HCEC 1CT (cell line): ENCODE data around the gene STIP1.
A peak's percentile ranks its signal among the peaks of the same experiment; 100 is the strongest.
"Not testable (repeated sequence)": the region's sequence is repeated elsewhere in the genome, so short reads cannot be mapped to it uniquely, and the experiment has no call there.

ENCODE experiments used
- DNase-seq: peaks from one replicate; pipeline ENCODE4 v3.0.0-alpha.2; 2017

The STIP1 gene

GRCh38 chr11:64240435-64241240, 54.7 kb downstream of the STIP1 start, which contains the start of gene FKBP2:
Gene FKBP2, plus strand, starts transcription at chr11:64241095. Its CDS starts 1,293 bp downstream, at chr11:64242388.
- DNase-seq: peak; percentile 94

DNA sequence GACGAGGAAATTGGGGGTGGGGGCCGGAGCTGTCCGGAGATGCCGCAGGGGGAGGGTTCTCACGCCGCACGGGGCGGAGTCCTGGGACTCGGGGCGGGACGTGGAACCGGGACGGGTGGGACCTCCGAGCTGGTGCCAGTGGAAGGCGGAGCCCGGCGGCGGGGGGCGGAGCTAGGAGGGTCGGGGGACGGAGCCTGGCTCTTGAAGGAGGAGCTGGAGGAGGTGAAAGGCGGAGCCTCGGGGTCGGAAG, 55.2 kb downstream of the STIP1 start:
- peak; percentile 99 for DNase-seq

DNA sequence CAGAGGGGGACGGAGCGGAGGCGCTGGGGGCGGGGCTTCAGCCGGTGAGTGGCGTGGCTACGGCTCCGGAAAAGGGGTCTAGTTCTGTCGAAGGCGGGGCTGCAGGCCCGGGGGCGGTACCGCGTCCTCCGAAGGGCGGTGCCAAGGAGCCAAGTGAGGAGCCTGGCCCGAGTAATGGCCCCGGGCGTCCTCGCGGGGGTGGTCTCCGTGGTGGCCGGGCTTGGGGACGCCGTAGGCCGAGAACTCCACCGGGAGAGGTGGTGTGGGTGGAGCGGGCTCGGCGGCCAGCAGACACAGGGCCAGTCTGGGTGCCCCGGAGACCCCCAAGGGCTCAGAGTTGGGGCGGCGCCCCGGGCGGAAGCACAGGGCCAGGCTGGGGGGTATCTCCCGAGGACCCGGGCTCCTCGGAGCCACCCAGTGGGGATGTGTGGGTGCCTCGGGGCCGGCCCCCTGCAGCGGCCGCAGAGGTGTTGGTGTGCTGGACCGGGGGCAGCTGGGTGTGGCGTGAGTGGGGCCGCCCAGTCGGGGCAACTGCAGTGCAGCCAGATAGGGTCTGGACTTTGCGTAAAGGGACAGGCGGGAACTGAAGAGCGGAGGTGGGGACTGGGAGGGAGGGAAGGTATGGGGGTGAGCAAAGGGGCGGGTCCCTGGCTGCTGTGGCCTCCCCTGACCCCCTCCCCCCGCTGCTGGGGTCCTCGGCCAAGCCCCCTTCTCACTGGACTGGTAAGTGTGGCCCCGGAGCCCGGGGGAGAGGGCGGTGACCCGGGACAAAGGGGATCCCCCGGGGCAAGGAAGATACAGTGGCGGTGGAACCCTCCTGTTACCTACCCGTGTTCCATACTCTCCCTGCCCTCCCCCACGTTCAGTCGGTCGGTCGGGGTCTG, 55.8 kb downstream of the STIP1 start:
- peak; percentile 20 for DNase-seq

GRCh38 chr11:64243236-64243854, 57.4 kb downstream of the STIP1 start:
- no peak for DNase-seq

DNA sequence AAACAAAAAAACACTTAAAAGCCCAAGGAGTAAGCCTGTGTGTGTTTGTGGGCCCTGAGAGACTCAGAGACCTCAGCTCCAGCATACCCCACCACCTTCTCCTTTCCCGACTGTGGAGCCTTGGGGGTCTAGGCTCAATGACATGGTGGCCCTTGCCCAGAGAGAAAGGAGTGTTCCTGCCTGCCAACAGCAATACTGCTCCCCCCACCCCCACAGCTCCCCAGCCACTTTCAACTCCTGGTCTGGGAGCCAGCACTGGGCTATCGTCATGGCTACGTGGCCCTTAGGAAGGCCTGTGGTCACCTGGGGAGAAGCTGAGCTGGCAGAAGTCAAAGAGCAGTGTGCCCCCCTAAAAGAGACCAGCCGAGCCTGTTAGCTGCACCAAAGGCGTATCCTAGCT, 58.1 kb downstream of the STIP1 start:
- DNase-seq: no peak

- DNase-seq: no peak
Measured at GRCh38 chr11:64244966-64245365, 59.0 kb downstream of the STIP1 start.

DNA sequence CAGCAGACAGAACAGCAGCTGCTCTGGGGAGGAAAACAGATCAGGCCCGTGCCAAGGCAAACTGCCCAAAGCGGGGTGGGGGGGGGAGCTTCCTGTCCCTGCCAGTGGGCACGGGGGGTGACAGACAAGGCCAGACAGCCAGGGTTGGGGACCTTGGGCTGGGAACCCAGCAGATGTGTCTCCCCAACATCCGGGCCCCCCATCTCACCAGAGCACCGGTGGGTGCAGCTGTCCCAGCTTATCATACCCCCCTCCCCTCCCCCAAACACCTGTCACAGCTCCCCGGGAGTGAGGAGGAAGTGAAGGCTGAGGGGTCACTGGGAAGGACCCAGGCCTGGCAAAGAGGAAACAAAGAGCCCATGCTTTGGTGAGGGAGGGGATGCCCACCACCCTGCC, 59.4 kb downstream of the STIP1 start:
- DNase-seq: no peak

- peak; percentile 90 for DNase-seq
Measured at GRCh38 chr11:64245797-64246620, 60.0 kb downstream of the STIP1 start.

DNA sequence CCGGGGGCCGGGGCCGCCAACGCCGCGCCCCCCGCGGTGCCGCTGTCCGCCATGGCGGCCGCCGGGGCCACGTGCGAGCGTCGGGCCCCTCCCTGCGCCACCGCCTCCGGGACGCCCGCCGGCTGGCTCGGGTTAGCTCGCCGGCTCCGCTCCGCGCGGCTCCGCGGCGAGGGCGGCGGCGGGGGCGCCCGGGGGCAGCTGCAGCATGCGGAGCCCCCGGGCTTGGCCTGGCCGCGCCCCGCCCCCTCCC, 60.6 kb downstream of the STIP1 start:
- DNase-seq: not testable (repeated sequence)

- DNase-seq: peak; percentile 88
Measured at GRCh38 chr11:64246871-64247728, 61.1 kb downstream of the STIP1 start, which contains the start of gene PPP1R14B. Gene PPP1R14B, minus strand, starts transcription at chr11:64246943. Its CDS starts 270 bp downstream, at chr11:64246673.

DNA sequence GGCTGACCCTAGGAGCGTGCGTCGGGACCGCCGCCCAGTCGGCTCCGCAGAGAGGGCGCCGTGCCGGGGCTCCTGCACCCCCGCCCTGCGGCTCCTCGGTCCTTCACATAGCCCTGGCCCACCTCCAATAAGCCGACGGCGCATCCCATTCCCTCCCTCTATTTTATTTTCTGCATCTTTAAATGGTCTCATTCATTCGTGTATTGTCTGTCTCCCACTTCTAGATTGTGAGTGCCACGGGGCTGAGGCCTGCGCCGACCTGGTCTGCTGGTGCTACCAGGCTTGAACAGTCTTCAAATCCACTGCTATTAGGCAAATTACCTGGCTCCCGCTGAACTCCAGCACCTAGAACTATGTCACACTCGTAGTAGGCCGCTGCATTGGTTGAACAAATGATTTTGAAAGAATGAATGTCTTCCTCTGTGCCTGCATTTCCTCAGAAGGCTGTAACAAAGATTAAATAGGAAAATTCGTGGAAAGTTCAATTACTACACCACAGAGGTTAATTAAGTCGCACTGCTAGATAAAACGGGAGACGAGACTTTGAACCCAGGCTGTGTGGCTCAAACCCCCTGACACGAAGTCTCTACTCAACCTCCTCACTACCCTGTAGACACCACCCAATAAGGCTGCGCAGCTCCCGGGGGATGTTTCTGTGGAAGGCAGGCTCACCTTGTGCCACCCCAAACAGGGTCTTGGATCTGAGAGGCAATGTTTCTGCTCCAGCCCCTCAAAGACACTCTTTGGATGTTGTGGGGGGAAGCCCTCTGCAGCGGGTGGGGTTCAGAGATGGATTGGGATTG, 62.0 kb downstream of the STIP1 start:
- no peak for DNase-seq

- DNase-seq: no peak
Measured at GRCh38 chr11:64248578-64248977, 62.6 kb downstream of the STIP1 start.

DNA sequence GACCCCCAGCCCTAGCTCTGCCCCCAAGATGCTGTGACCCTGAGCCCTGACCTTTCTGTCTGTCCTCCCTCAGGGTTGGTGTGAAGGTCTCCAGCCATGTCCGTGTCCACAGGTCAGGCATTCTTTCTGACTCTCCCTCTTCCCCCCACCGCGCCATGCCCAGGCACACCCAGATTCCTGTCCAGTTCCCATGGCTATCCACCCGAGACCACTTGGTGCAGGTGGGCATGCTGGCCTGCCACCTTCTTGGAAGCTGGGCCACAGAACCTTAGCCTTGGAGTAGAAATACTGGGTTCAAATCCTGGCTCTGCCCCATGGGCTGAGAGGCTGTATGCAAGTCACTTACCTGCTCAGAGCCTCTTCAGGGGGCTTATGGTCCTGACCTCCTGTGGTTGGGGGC, 63.1 kb downstream of the STIP1 start:
- no peak for DNase-seq

- no peak for DNase-seq
Measured at GRCh38 chr11:64249563-64250414, 63.8 kb downstream of the STIP1 start.

DNA sequence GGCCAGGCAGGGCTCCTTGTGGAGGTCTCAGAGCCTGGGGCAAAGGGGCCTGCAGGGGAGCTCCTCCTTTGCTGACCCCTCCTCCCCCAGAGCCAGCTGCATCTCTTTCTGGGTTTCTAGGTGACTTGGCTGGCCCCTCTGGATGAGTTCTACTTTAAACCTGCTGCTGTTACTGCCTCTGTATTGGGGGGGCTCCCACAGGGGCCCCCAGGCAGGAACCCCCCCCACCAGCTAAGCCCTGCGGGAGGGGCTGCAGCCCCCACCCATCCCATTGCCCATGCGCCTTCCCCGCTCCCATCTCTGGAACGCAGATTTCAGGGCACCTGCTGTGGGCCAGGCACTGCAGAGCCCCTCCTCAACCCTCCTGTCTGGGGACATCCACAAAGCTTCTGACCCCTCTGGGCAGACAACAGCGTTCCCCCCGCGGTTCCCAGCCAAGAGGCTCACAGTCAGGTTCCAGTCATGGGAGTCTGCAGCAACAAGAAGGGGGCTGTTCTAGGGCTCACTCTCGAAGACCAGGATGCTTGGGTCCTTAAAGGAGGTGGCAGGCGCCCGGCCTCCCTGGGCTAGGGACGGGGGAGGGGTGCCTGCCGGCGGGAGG, 64.5 kb downstream of the STIP1 start:
- DNase-seq: no peak

DNA sequence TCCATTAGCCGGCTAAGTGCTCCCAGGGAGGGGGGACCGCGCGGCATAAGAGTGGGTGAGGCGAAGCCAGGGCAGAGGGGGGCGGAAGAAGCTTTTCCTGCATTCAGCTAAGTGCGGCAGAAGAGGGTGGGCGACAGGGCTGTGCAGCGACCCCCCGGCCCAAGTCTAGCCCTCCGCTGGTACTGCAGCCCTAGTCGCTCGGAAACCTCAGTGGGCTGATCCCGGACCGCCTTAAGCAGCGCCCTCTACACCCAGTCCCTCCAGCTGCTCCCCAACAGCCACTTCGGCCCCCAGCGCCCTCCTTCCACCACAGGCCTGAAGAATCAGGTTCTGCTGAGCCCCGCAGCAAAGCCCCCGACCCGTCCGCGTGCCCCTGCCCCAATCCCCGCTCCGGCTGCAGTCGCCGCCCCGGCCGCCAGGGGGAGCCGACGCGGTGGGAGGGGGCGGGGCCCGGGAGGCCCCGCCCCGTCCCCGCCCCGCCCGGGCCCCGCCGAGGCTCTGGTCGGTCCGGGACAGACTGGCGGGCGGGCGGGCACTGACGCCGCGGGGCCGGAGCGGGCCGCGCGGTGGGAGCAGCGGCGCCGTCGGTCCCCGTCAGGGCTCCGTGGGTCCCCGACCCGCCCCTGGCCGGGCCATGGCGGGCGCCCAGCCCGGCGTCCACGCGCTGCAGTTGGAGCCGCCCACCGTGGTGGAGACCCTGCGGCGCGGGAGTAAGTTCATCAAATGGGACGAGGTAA, 65.2 kb downstream of the STIP1 start, which contains the start of gene PLCB3:
Gene PLCB3 (plus strand): TSS at position 515 of the 737 bp plus-strand sequence. CDS start 120 bp downstream, at position 635.
- peak; percentile 35 for DNase-seq

DNA sequence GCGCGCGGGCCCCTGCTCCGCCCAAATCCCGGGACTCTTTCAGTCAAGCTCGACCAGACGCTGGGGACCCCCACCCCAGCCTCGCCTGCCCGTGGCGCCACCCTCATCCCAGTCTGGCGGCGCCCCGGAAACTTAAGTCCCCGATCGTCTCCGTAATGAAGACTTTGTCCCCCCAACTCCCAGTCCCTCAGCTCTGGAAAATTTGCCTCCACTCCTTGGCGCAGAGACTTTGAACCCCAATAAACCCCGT, 65.7 kb downstream of the STIP1 start:
- DNase-seq: no peak

DNA sequence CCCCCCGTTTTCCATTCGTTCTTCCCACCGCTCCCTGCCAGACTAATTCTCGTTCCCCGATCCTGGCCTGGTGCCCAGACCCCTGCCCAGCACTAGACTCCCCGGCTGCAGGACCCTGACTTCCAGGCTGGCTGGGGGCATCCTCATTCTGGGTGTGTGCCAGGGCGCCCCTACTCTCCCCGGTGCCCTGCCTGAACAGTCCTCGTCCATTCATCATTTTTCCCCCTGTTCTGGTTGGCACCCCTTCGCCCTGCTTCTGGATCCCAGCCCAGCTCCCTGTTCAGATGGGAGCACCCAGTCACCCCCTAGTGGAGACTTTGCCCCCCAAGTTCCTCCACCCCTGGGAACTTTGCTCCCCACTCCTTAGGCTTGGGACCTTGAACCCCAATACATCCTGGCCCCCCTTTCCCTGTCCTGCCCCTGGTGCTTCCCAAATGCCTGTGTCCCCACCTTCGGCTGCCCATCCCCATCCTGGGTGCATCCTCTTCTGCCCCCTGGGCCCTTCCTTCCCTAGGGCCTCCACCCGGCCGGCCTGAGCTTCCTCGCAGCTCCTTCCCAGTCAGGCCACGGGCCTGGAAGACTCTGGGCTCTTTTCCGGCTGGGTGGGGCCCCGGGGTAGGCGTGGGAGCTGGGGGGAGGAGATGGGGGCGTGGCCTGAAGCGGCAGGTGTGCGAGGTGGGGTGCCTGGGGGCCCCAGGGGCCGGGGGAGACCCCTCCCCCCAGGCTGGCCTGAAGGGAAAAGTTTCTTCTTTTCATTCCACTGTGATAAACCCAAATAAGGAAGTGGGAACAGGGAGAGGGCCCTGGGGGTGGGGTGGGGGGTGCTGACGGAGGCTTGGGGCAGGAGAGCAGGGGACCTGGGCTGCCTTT, 66.3 kb downstream of the STIP1 start:
- peak; percentile 59 for DNase-seq
